GM12875 (cell line): ENCODE results near the gene PRDM9.
"Not testable (repeated sequence)": the region's sequence is repeated elsewhere in the genome, so short reads cannot be mapped to it uniquely, and the experiment has no call there.

Source experiments
- H3K4me3 ChIP-seq: one replicate; pipeline ENCODE4 v1.5.1; 2011; ENCODE audit warnings: low read depth, low read length, control low read depth
- CTCF ChIP-seq: IDR thresholded peaks from 2 replicates; pipeline ENCODE4 v1.5.1; 2011; ENCODE audit warnings: low read depth, mild to moderate bottlenecking, control low read depth, inconsistent platforms, low read length, moderate library complexity, borderline replicate concordance; ENCODE audit not compliant: insufficient read depth

The PRDM9 gene

GRCh38 chr5:23474315-23474714 lies 33.1 kb upstream of the PRDM9 start:
- TF ChIP-seq CTCF, result no peak
- H3K4me3 ChIP-seq, result no peak overlapping the region

DNA sequence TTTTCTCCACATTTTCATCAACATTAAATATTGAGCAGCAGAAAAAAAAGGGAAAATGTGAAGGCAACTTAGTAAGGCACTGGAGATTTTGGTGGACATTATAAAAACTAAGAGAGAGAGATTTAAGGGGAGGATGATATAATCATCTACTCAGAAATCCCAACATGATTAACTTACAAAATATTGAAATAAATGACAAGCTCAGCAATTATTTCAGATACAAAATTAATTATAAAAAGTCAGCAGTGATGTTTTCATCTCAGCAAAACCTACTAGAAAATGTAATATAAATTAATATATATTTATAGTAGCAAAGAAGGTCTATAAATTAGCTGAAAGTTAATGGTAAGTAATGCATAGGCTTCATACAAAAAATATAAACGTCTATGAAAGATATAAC lies 30.8 kb upstream of the PRDM9 start:
- TF ChIP-seq CTCF, result no peak

GRCh38 chr5:23482642-23483041 lies 24.8 kb upstream of the PRDM9 start:
- no peak for TF ChIP-seq CTCF
- no peak overlapping the region for H3K4me3 ChIP-seq

More for the DNA sequence above, 30.8 kb upstream of the PRDM9 start:
- no peak overlapping the region for H3K4me3 ChIP-seq

GRCh38 chr5:23483090-23483489 lies 24.3 kb upstream of the PRDM9 start:
- no peak for TF ChIP-seq CTCF
- no peak overlapping the region for H3K4me3 ChIP-seq

- TF ChIP-seq CTCF, result no peak
- H3K4me3 ChIP-seq, result no peak overlapping the region
Observed at GRCh38 chr5:23484096-23484495, 23.3 kb upstream of the PRDM9 start.

DNA sequence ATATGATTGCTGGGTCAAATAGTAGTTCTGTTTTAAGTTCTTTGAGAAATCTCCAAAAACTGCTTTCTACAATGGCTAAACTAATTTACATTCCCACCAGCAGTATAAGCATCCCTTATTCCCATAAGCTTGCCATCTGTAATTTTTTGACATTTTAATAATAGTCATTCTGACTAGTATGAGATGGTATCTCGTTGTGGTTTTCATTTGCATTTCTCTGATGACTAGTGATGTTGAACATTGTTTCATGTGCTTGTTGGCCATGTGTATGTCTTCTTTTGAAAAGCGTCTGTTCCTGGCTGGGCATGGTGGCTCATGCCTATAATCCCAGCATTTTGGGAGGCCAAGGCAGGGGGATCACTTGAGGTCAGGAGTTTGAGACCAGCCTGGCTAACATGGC lies 21.2 kb upstream of the PRDM9 start:
- not testable (repeated sequence) for H3K4me3 ChIP-seq

GRCh38 chr5:23490993-23491392 lies 16.4 kb upstream of the PRDM9 start:
- no peak for TF ChIP-seq CTCF
- H3K4me3 ChIP-seq, result no peak overlapping the region

DNA sequence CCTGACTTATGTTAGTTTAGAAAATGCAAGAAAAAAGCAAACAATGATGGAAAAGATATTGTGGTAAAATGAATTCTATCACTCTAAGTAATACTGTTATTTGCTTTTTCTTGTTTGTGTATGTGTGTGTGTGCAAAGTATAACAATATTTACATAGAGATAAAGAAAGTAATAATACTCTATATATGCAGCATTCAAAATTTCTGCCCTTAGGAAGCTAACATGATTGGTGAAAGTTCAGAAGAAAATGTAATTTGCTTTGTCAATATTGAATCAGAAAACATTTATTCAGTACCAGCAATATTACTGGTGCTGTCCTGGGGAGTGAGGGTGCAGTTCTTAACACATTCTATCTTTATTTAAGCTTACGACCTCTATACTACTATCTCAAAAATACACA lies 12.9 kb upstream of the PRDM9 start:
- no peak overlapping the region for H3K4me3 ChIP-seq
- TF ChIP-seq CTCF, result no peak
